SK-N-SH (cell line): ENCODE results near the gene SPDEF. TPM values are rescaled to one million over a fixed set of nuclear protein-coding genes. Genes with fewer than 3 reads are reported as not detected.

Source experiments
- CTCF ChIA-PET: fragments of 300-600, 350-600 bp; formaldehyde crosslinking; extraction: SDS; loops from one replicate; lab custom pipeline; 2021; lab: Yijun Ruan, JAX
- POLR2A ChIA-PET: fragments of 350-600 bp; sonication (Branson Sonifier 250); formaldehyde crosslinking; extraction: SDS; loops from one replicate; lab custom pipeline; 2020; ENCODE audit warnings: antibody characterized with exemption, inconsistent platforms; lab: Yijun Ruan, JAX
- DNase-seq: peaks from one replicate; pipeline ENCODE4 v3.0.0; 2012
- H2AFZ ChIP-seq: fragments of 200-600 bp; sonication (generic); 2 replicates; pipeline ENCODE4 v1.8.1; 2016; ENCODE audit warnings: antibody characterized with exemption, mild to moderate bottlenecking, low read depth
- H3F3A ChIP-seq: fragments of 200-600 bp; sonication (generic); replicated peaks from 2 replicates; pipeline ENCODE3; 2016; ENCODE audit warnings: antibody characterized with exemption, mild to moderate bottlenecking; ENCODE audit not compliant: insufficient read depth
- H3K27ac ChIP-seq, 2 experiments: fragments of 200-500 bp in 1 of 2; fragments of 200-600 bp in 1 of 2; sonication (Bioruptor generic) in 1 of 2; sonication (generic), shearing (Covaris generic) in 1 of 2; 2 replicates each; pipeline versions ENCODE4 v1.5.1 to v1.6.1; 2014 to 2016; ENCODE audit warnings: low read depth in 2 of 2, inconsistent platforms in 1 of 2, low read length in 1 of 2, mild to moderate bottlenecking in 1 of 2, mixed read lengths in 1 of 2
- H3K27me3 ChIP-seq: fragments of 200-600 bp; sonication (generic), shearing (Covaris generic); 2 replicates; pipeline ENCODE4 v1.6.1; 2016; ENCODE audit warnings: mixed run types; ENCODE audit not compliant: insufficient read depth
- H3K36me3 ChIP-seq, 2 experiments: fragments of 200-500 bp in 1 of 2; fragments of 200-600 bp in 1 of 2; sonication (Bioruptor generic) in 1 of 2; sonication (generic) in 1 of 2; replicated peaks in 1 of 2; 2 replicates each; pipeline versions ENCODE3 to v1.5.1; 2014 to 2016; ENCODE audit warnings: low read length in 1 of 2, mild to moderate bottlenecking in 1 of 2; ENCODE audit not compliant: insufficient read depth in 2 of 2, control insufficient read depth in 1 of 2
- H3K4me1 ChIP-seq, 2 experiments: fragments of 200-500 bp in 1 of 2; fragments of 200-600 bp in 1 of 2; sonication (Bioruptor generic) in 1 of 2; sonication (generic), shearing (Covaris generic) in 1 of 2; 2 replicates each; pipeline versions ENCODE4 v1.5.1 to v1.6.1; 2014 to 2016; ENCODE audit warnings: low read depth in 1 of 2, low read length in 1 of 2, mixed run types in 1 of 2; ENCODE audit not compliant: insufficient read depth in 2 of 2, control insufficient read depth in 1 of 2
- H3K4me2 ChIP-seq: fragments of 200-600 bp; sonication (generic), shearing (Covaris generic); 2 replicates; pipeline ENCODE4 v1.6.1; 2017; ENCODE audit warnings: mixed run types
- H3K4me3 ChIP-seq, 2 experiments: fragments of 200-500 bp in 1 of 2; fragments of 200-600 bp in 1 of 2; sonication (Bioruptor generic) in 1 of 2; sonication (generic), shearing (Covaris generic) in 1 of 2; 2 replicates each; pipeline versions ENCODE4 v1.5.1 to v1.8.1; 2014 to 2016; ENCODE audit warnings: low read depth in 2 of 2, inconsistent platforms in 1 of 2, low read length in 1 of 2, mild to moderate bottlenecking in 1 of 2, mixed read lengths in 1 of 2, moderate library complexity in 1 of 2
- H3K79me2 ChIP-seq: fragments of 200-600 bp; sonication (generic); 2 replicates; pipeline ENCODE4 v1.8.1; 2017; ENCODE audit warnings: mild to moderate bottlenecking; ENCODE audit not compliant: insufficient read depth
- H3K9ac ChIP-seq: fragments of 200-600 bp; sonication (generic); 2 replicates; pipeline ENCODE4 v1.6.1; 2017; ENCODE audit warnings: mixed run types
- H3K9me2 ChIP-seq: fragments of 200-600 bp; sonication (generic); 2 replicates; pipeline ENCODE4 v1.6.1; 2017; ENCODE audit warnings: mixed run types
- H3K9me3 ChIP-seq: fragments of 200-600 bp; sonication (generic); 2 replicates; pipeline ENCODE4 v1.6.1; 2017; ENCODE audit warnings: mixed run types, mild to moderate bottlenecking, moderate library complexity
- H4K20me1 ChIP-seq: fragments of 200-600 bp; sonication (generic); 2 replicates; pipeline ENCODE4 v1.6.1; 2017; ENCODE audit warnings: mild to moderate bottlenecking, mixed run types; ENCODE audit not compliant: insufficient read depth
- CHD2 ChIP-seq: fragments of 150-350 bp; IDR thresholded peaks from 2 replicates; pipeline ENCODE4 v1.6.1; 2018; ENCODE audit warnings: low read length; ENCODE audit not compliant: partially characterized antibody
- EP300 ChIP-seq, 2 experiments: IDR thresholded peaks; 2 replicates each; pipeline versions ENCODE4 v1.4.0 to v1.6.1; 2012; ENCODE audit warnings: borderline replicate concordance in 1 of 2, low read depth in 1 of 2, low read length in 1 of 2
- FOSL2 ChIP-seq: IDR thresholded peaks from 2 replicates; pipeline ENCODE4 v1.4.0; 2012; ENCODE audit warnings: low read depth, mild to moderate bottlenecking, moderate library complexity, borderline replicate concordance
- FOXJ3 ChIP-seq: sonication (generic); formaldehyde crosslinking; IDR thresholded peaks from 2 replicates; pipeline ENCODE4 v1.5.1; 2020; ENCODE audit warnings: mild to moderate bottlenecking, missing genetic modification reagents
- FOXM1 ChIP-seq: IDR thresholded peaks from 2 replicates; pipeline ENCODE4 v1.4.0; 2012; ENCODE audit warnings: low read depth, mild to moderate bottlenecking
- MAX ChIP-seq: IDR thresholded peaks from 2 replicates; pipeline ENCODE4 v1.4.0; 2012; ENCODE audit warnings: low read depth
- MEF2A ChIP-seq: IDR thresholded peaks from 2 replicates; pipeline ENCODE4 v1.4.0; 2012; ENCODE audit warnings: low read depth, borderline replicate concordance
- NFIC ChIP-seq: IDR thresholded peaks from 2 replicates; pipeline ENCODE4 v1.4.0; 2012; ENCODE audit warnings: borderline replicate concordance
- NRF1 ChIP-seq: IDR thresholded peaks from 2 replicates; pipeline ENCODE4 v1.6.1; 2012; ENCODE audit warnings: low read depth, mild to moderate bottlenecking, low read length
- RAD21 ChIP-seq: IDR thresholded peaks from 2 replicates; pipeline ENCODE4 v1.6.1; 2012; ENCODE audit warnings: mild to moderate bottlenecking, low read length
- RCOR1 ChIP-seq: fragments of 150-350 bp; IDR thresholded peaks from 2 replicates; pipeline ENCODE4 v1.6.1; 2017; ENCODE audit warnings: antibody characterized with exemption, low read length
- REST ChIP-seq: IDR thresholded peaks from 2 replicates; pipeline ENCODE4 v1.6.1; 2012; ENCODE audit warnings: mild to moderate bottlenecking, low read depth, low read length, moderate library complexity
- RXRA ChIP-seq: IDR thresholded peaks from 2 replicates; pipeline ENCODE4 v1.4.0; 2012; ENCODE audit warnings: low read depth, mild to moderate bottlenecking, borderline replicate concordance
- SIN3A ChIP-seq: IDR thresholded peaks from 2 replicates; pipeline ENCODE4 v1.6.1; 2012; ENCODE audit warnings: low read depth, mild to moderate bottlenecking, low read length, moderate library complexity, borderline replicate concordance
- SMC3 ChIP-seq: IDR thresholded peaks from 2 replicates; pipeline ENCODE4 v1.6.1; 2012; ENCODE audit warnings: low read depth, low read length, improper control_type of control experiment
- YY1 ChIP-seq: IDR thresholded peaks from 2 replicates; pipeline ENCODE4 v1.4.0; 2012; ENCODE audit warnings: low read depth, mild to moderate bottlenecking
- WGBS: methylation state at CpG from one replicate; pipeline ENCODE4 v1.1.6; 2017; ENCODE audit warnings: low lambda C conversion rate; 5-methylcytosine and 5-hydroxymethylcytosine counted together
- polyA plus RNA-seq, 3 experiments: library from polyadenylated mRNA; depleted of rRNA; stranded (reverse); fragments of >200 nt; gene quantifications; 2 replicates each; pipeline ENCODE4 v1.2.3, GENCODE V29; 2012
- TF ChIP-seq, protein P1 (sequence below): IDR thresholded peaks from 2 replicates; pipeline ENCODE4 v1.4.0; 2012; ENCODE audit warnings: low read depth, borderline replicate concordance
- TF ChIP-seq, protein P2 (sequence below): IDR thresholded peaks from 2 replicates; pipeline ENCODE4; 2012

Gene SPDEF
- polyA plus RNA-seq, 1 of the 3 experiments (the other 2 are of a cell fraction), result 0.10 TPM

- ChIA-PET POLR2A (no interaction called here), CTCF (interaction anchor here (0.9 to 1.5 kb wide), 4 partner anchors 68 to 79 kb away, joined by 3 to 7 read pairs (median 4); no protein-coding TSS in a partner anchor)
- H3K27ac ChIP-seq, result no peak overlapping the region
Observed at GRCh38 chr6:34529665-34530327, 26.3 kb downstream of the SPDEF start.

More at GRCh38 chr6:34529665-34530327, 26.3 kb downstream of the SPDEF start:
- Histone ChIP-seq H3K4me3 (no peak overlapping the region), H3K9ac (no peak overlapping the region), H3K27me3 (no peaks in the 10 kb centered on the region), H3K79me2 (no peaks in the 10 kb centered on the region), H3K4me2 (no peak overlapping the region), H3F3A (no peaks in the 10 kb centered on the region), H3K36me3 (no peaks in the 10 kb centered on the region), H3K4me1 (peaks cover 4 to 27% of the 10 kb centered on the region in 2 experiments; a peak in 1 of 4 replicates), H2AFZ (no peak overlapping the region), H3K9me2 (no peaks in the 10 kb centered on the region), H4K20me1 (no peaks in the 10 kb centered on the region), H3K9me3 (no peaks in the 10 kb centered on the region)
- whole genome bisulfite sequencing, result 78% methylated on average over 3 of the region's 10 CpGs
- no peak for DNase-seq
- no peak for TF ChIP-seq NRF1
- TF ChIP-seq EP300 (IDR thresholded peaks at IDR 0.05; ENCODE audit: borderline replicate concordance in 1 of 2, low read depth in 1 of 2, low read length in 1 of 2), result no peak
- no peak for TF ChIP-seq FOXM1
- TF ChIP-seq MEF2A, result no peak
- no peak for TF ChIP-seq RXRA
- TF ChIP-seq FOSL2, result no peak
- TF ChIP-seq RAD21, result no peak
- no peak for TF ChIP-seq MAX
- TF ChIP-seq, protein P1, sequence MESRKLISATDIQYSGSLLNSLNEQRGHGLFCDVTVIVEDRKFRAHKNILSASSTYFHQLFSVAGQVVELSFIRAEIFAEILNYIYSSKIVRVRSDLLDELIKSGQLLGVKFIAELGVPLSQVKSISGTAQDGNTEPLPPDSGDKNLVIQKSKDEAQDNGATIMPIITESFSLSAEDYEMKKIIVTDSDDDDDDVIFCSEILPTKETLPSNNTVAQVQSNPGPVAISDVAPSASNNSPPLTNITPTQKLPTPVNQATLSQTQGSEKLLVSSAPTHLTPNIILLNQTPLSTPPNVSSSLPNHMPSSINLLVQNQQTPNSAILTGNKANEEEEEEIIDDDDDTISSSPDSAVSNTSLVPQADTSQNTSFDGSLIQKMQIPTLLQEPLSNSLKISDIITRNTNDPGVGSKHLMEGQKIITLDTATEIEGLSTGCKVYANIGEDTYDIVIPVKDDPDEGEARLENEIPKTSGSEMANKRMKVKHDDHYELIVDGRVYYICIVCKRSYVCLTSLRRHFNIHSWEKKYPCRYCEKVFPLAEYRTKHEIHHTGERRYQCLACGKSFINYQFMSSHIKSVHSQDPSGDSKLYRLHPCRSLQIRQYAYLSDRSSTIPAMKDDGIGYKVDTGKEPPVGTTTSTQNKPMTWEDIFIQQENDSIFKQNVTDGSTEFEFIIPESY, result no peak
- TF ChIP-seq SIN3A, result no peak
- TF ChIP-seq FOXJ3, result no peak
- no peak for TF ChIP-seq REST
- TF ChIP-seq SMC3, result no peak
- no peak for TF ChIP-seq YY1
- no peak for TF ChIP-seq NFIC
- no peak for TF ChIP-seq RCOR1
- TF ChIP-seq, protein P2, sequence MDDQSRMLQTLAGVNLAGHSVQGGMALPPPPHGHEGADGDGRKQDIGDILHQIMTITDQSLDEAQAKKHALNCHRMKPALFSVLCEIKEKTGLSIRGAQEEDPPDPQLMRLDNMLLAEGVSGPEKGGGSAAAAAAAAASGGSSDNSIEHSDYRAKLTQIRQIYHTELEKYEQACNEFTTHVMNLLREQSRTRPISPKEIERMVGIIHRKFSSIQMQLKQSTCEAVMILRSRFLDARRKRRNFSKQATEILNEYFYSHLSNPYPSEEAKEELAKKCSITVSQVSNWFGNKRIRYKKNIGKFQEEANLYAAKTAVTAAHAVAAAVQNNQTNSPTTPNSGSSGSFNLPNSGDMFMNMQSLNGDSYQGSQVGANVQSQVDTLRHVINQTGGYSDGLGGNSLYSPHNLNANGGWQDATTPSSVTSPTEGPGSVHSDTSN, result no peak
- no peak for TF ChIP-seq CHD2
